Ascending aorta (tissue), 2 donors: ENCODE measurements around the gene RMC1. TPM values are rescaled to one million over a fixed set of nuclear protein-coding genes. Genes with fewer than 3 reads are reported as not detected.

Experiments
- DNase-seq, 2 donors: peaks; one replicate each; pipeline ENCODE4 v3.0.0-alpha.2; 2019; ENCODE audit warnings: low spot score in 2 of 2
- H3K27ac ChIP-seq, 2 donors: fragments of 200-600 bp; sonication (generic); one replicate each; pipeline ENCODE4 v1.5.1; 2016 to 2017; ENCODE audit warnings: mild to moderate bottlenecking in 1 of 2
- H3K27me3 ChIP-seq: fragments of 200-600 bp; sonication (generic); one replicate; pipeline ENCODE4 v1.5.1; 2017
- H3K36me3 ChIP-seq, 2 donors: fragments of 200-600 bp; sonication (generic); one replicate each; pipeline ENCODE4 v1.5.1; 2016
- H3K4me1 ChIP-seq, 2 donors: fragments of 200-600 bp; sonication (generic); one replicate each; pipeline ENCODE4 v1.5.1; 2016 to 2017; ENCODE audit warnings: mild to moderate bottlenecking in 1 of 2
- H3K4me3 ChIP-seq, 2 donors: fragments of 200-600 bp; sonication (generic); one replicate each; pipeline ENCODE4 v1.5.1; 2016 to 2017; ENCODE audit warnings: mild to moderate bottlenecking in 1 of 2
- H3K9me3 ChIP-seq, 2 donors: fragments of 200-600 bp; sonication (generic); one replicate each; pipeline ENCODE4 v1.5.1; 2016
- CTCF ChIP-seq, 3 experiments: fragments of 200-600 bp in 2 of 3; fragments of 450-650 bp in 1 of 3; sonication (generic) in 2 of 3; IDR thresholded peaks; one replicate each; pipeline ENCODE4 v1.5.1; 2016 to 2019; ENCODE audit warnings: antibody characterized with exemption in 3 of 3, mild to moderate bottlenecking in 1 of 3, moderate library complexity in 1 of 3
- intact Hi-C: fragments of 100-400 bp; cut with DNase I; formaldehyde crosslinking; loops from one replicate; pipeline ENCODE4 v1.15.1; 2023
- total RNA-seq: library from RNA; depleted of rRNA; stranded (reverse); fragments of >200 nt; gene quantifications from one replicate; pipeline ENCODE4 v1.1.0, GENCODE V29; 2016

RMC1 gene
- total RNA-seq, 1 donor from 2014 or later: 20.1 TPM

DNA sequence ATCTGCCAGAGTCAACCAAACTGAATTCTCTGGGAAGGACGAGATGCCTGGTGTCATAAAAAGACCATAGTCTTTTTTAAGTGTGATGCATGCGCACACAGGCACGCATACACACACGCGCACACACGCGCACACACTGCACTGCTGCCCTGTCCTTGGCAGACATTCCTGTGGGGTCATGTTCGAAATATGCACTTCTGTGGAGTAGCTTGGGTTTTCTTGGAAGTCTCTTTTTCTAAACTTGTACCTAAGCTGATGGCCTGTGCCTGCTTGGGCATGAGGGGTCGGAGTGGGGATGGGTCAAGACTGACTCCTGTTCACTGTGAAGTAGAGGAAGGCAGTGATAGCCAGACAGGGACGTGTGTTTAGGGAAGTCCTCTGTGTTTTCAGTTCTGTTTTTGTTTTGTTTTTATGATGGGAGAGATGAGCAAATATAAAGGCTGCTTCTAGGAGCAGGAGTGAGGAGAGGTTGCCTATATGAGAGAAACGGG, 4.0 kb upstream of the RMC1 start:
- peak overlapping the region; percentile 37 to 56 for H3K27ac ChIP-seq
- no peaks in the 10 kb centered on the region for H3K36me3 ChIP-seq
- H3K4me3 ChIP-seq: no peak overlapping the region
- intact Hi-C loops: no loop called here
- peaks cover 0 to 14% of the 10 kb centered on the region in 2 donors for H3K4me1 ChIP-seq
- DNase-seq: no peak
- H3K9me3 ChIP-seq: no peaks in the 10 kb centered on the region
- no peaks in the 10 kb centered on the region for H3K27me3 ChIP-seq
- TF ChIP-seq CTCF (IDR thresholded peaks at IDR 0.05): no peak

GRCh38 chr18:23501626-23502025, 1.7 kb upstream of the RMC1 start:
- intact Hi-C loops: loop anchor here (5.0 to 10.0 kb wide), 5 partner anchors 64 to 567 kb away; partner anchors contain the start of genes CABLES1 and RBBP8
- no peaks in the 10 kb centered on the region for H3K27me3 ChIP-seq
- no peak for TF ChIP-seq CTCF (IDR thresholded peaks at IDR 0.05)
- no peaks in the 10 kb centered on the region for H3K36me3 ChIP-seq
- no peak overlapping the region for H3K27ac ChIP-seq
- no peaks in the 10 kb centered on the region for H3K9me3 ChIP-seq
- DNase-seq: no peak
- peaks cover 0 to 24% of the 10 kb centered on the region in 2 donors for H3K4me1 ChIP-seq
- H3K4me3 ChIP-seq: no peak overlapping the region

DNA sequence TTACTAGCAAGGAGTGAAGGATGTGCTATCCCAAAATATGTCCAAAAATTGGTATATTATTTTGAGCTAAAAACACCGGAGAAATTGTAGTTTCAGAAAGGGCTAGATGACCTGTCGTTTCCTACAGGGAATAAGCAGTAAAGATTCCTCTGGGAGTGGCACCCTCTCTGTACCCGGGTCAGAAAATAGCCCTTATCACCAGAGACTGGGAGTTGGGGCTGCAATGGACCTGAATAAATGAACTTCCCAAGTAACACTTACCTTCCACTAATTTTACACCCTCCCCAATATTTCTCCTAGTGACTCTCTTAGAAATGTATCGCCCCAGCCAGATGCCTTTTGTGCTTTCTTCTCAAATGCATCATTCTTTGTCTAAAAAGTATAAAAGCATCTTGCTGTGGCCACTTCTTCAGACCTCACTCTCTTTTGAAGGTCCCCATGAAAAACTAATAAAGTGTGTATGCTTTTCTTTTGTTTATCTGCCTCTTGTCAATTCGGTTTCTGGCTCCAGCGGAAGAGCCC, 734 bp upstream of the RMC1 start:
- intact Hi-C loops: loop anchor here (1.0 to 10.0 kb wide), 8 partner anchors 14 to 568 kb away; partner anchors contain the start of genes CABLES1, NPC1, RBBP8 and RIOK3

GRCh38 chr18:23503963-23504344, 643 bp downstream of the RMC1 start:
- peaks cover 0 to 19% of the 10 kb centered on the region in 2 donors for H3K4me1 ChIP-seq
- no peak for DNase-seq
- H3K9me3 ChIP-seq: no peaks in the 10 kb centered on the region
- H3K36me3 ChIP-seq: peaks cover 6 to 16% of the 10 kb centered on the region in 2 donors
- no peaks in the 10 kb centered on the region for H3K27me3 ChIP-seq
- peak overlapping the region; percentile 96 to 97 for H3K27ac ChIP-seq
- peak overlapping the region; percentile 90 to 98 for H3K4me3 ChIP-seq
- TF ChIP-seq CTCF (IDR thresholded peaks at IDR 0.05): no peak
- intact Hi-C loops: loop anchor here (1.0 to 10.0 kb wide), 8 partner anchors 16 to 569 kb away; partner anchors contain the start of genes CABLES1, NPC1, RBBP8 and RIOK3

More for the DNA sequence above, 734 bp upstream of the RMC1 start:
- peak in 1 of 3 experiments; percentile 11 for TF ChIP-seq CTCF (IDR thresholded peaks at IDR 0.05)
- no peaks in the 10 kb centered on the region for H3K27me3 ChIP-seq
- H3K4me3 ChIP-seq: peak overlapping the region; percentile 90 to 98
- peaks cover 0 to 24% of the 10 kb centered on the region in 2 donors for H3K4me1 ChIP-seq
- no peaks in the 10 kb centered on the region for H3K9me3 ChIP-seq
- H3K36me3 ChIP-seq: peaks cover 0 to 3% of the 10 kb centered on the region in 2 donors
- H3K27ac ChIP-seq: peak overlapping the region; percentile 96 to 97
- no peak for DNase-seq

DNA sequence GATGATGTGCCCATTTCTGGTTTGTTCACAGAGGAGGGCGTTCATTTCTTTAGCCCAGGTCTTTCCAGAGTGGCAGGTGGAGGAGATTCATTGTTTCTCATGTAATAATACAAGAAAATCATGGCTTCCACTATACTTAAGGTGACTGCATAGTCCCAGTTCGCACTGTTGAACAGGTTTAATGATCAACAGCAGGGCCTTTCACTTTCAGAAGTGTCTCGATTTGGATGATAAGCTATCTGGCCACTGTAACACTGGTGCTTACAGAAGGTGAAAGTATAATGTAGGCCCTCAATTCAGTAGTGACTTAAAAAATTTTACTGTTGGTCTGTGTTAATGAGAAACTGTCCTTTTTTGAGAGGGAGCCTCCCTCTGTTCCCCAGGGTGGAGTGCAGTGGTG, 1.4 kb downstream of the RMC1 start:
- Histone ChIP-seq H3K9me3 (no peaks in the 10 kb centered on the region), H3K27ac (no peak overlapping the region), H3K4me3 (peak overlapping the region; percentile 90 to 98), H3K4me1 (peaks cover 0 to 18% of the 10 kb centered on the region in 2 donors), H3K36me3 (peaks cover 13 to 24% of the 10 kb centered on the region in 2 donors), H3K27me3 (no peaks in the 10 kb centered on the region)
- TF ChIP-seq CTCF (IDR thresholded peaks at IDR 0.05): no peak
- intact Hi-C loops: loop anchor here (5.0 to 10.0 kb wide), 5 partner anchors 67 to 570 kb away; partner anchors contain the start of genes CABLES1 and RBBP8
- no peak for DNase-seq
